Liver (tissue), 9 donors: ENCODE results near the gene AIP. TPM values are rescaled to one million over a fixed set of nuclear protein-coding genes. Genes with fewer than 3 reads are reported as not detected.

Experiments
- DNase-seq: peaks from one replicate; pipeline ENCODE4 v3.0.0-alpha.2; 2017; ENCODE audit warnings: low spot score
- H3K27ac ChIP-seq, 2 donors: one replicate each; pipeline ENCODE4 v1.7.0; 2013; ENCODE audit warnings: inconsistent platforms in 2 of 2, low read length in 2 of 2, control low read depth in 1 of 2, low read depth in 1 of 2, mild to moderate bottlenecking in 1 of 2
- H3K27me3 ChIP-seq, 4 donors: one replicate each; pipeline versions ENCODE4 v1.6.1 to v1.7.0; 2013; ENCODE audit warnings: low read length in 3 of 4, inconsistent platforms in 1 of 4, mild to moderate bottlenecking in 1 of 4, moderate library complexity in 1 of 4; ENCODE audit not compliant: control insufficient read depth in 4 of 4, insufficient read depth in 4 of 4
- H3K36me3 ChIP-seq, 4 donors: one replicate each; pipeline versions ENCODE4 v1.6.1 to v1.7.0; 2013; ENCODE audit warnings: low read length in 3 of 4, mild to moderate bottlenecking in 3 of 4, low read depth in 1 of 4, moderate library complexity in 1 of 4; ENCODE audit not compliant: control insufficient read depth in 4 of 4, insufficient read depth in 3 of 4
- H3K4me1 ChIP-seq, 4 donors: one replicate each; pipeline versions ENCODE4 v1.6.1 to v1.7.0; 2013; ENCODE audit warnings: low read length in 3 of 4, mild to moderate bottlenecking in 3 of 4, moderate library complexity in 1 of 4; ENCODE audit not compliant: control insufficient read depth in 4 of 4, insufficient read depth in 4 of 4
- H3K4me3 ChIP-seq, 3 donors: one replicate each; pipeline versions ENCODE4 v1.6.1 to v1.7.0; 2013; ENCODE audit warnings: low read length in 3 of 3, control low read depth in 1 of 3, low read depth in 1 of 3, mild to moderate bottlenecking in 1 of 3
- H3K9ac ChIP-seq, 2 donors: one replicate each; pipeline ENCODE4 v1.7.0; 2013; ENCODE audit warnings: low read length in 2 of 2, mild to moderate bottlenecking in 2 of 2, moderate library complexity in 2 of 2, control low read depth in 1 of 2, low read depth in 1 of 2
- H3K9me3 ChIP-seq, 4 donors: one replicate each; pipeline versions ENCODE4 v1.6.1 to v1.7.0; 2013; ENCODE audit warnings: low read length in 3 of 4; ENCODE audit not compliant: control insufficient read depth in 4 of 4
- CTCF ChIP-seq: fragments of 150-350 bp; IDR thresholded peaks from 2 replicates; pipeline ENCODE4 v1.5.1; 2017; ENCODE audit warnings: improper control_type of control experiment, low read depth, low read length; ENCODE audit not compliant: missing input control
- EGR1 ChIP-seq, 2 donors: IDR thresholded peaks; 2 replicates each; pipeline ENCODE4 v1.6.1; 2016 to 2018; ENCODE audit warnings: antibody characterized with exemption in 2 of 2, low read depth in 2 of 2
- FOXA1 ChIP-seq: IDR thresholded peaks from 2 replicates; pipeline ENCODE4 v1.6.1; 2016; ENCODE audit warnings: antibody characterized with exemption
- FOXA2 ChIP-seq: IDR thresholded peaks from 2 replicates; pipeline ENCODE4 v1.6.1; 2016; ENCODE audit warnings: antibody characterized with exemption
- GABPA ChIP-seq, 2 donors: IDR thresholded peaks in 1 of 2; conservative IDR thresholded peaks in 1 of 2; 2 replicates each; pipeline ENCODE4 v1.6.1; 2016; ENCODE audit warnings: antibody characterized with exemption in 2 of 2, mild to moderate bottlenecking in 1 of 2, moderate library complexity in 1 of 2
- HNF4A ChIP-seq, 2 donors: conservative IDR thresholded peaks; 2 replicates each; pipeline ENCODE4 v1.6.1; 2016; ENCODE audit warnings: antibody characterized with exemption in 2 of 2, mild to moderate bottlenecking in 2 of 2
- HNF4G ChIP-seq: IDR thresholded peaks from 2 replicates; pipeline ENCODE4 v1.6.1; 2016; ENCODE audit warnings: antibody characterized with exemption
- JUND ChIP-seq, 2 donors: IDR thresholded peaks; 2 replicates each; pipeline ENCODE4 v1.6.1; 2016; ENCODE audit warnings: antibody characterized with exemption in 2 of 2
- MAX ChIP-seq: IDR thresholded peaks from 2 replicates; pipeline ENCODE4 v1.6.1; 2016; ENCODE audit warnings: antibody characterized with exemption
- NR2F2 ChIP-seq: IDR thresholded peaks from 2 replicates; pipeline ENCODE4 v1.6.1; 2016; ENCODE audit warnings: antibody characterized with exemption
- RAD21 ChIP-seq, 2 donors: IDR thresholded peaks; 2 replicates each; pipeline ENCODE4 v1.6.1; 2016; ENCODE audit warnings: antibody characterized with exemption in 2 of 2, mild to moderate bottlenecking in 2 of 2
- REST ChIP-seq: IDR thresholded peaks from 2 replicates; pipeline ENCODE4 v1.6.1; 2016; ENCODE audit warnings: antibody characterized with exemption, mild to moderate bottlenecking
- RXRA ChIP-seq, 2 donors: IDR thresholded peaks; 2 replicates each; pipeline ENCODE4 v1.6.1; 2017 to 2018; ENCODE audit warnings: antibody characterized with exemption in 2 of 2, mild to moderate bottlenecking in 1 of 2
- TAF1 ChIP-seq: conservative IDR thresholded peaks from 2 replicates; pipeline ENCODE4 v1.6.1; 2016; ENCODE audit warnings: antibody characterized with exemption, mild to moderate bottlenecking
- YY1 ChIP-seq: IDR thresholded peaks from 2 replicates; pipeline ENCODE4 v1.6.1; 2016; ENCODE audit warnings: antibody characterized with exemption, mild to moderate bottlenecking
- ZBTB33 ChIP-seq: IDR thresholded peaks from 2 replicates; pipeline ENCODE4 v1.6.1; 2016; ENCODE audit warnings: antibody characterized with exemption
- WGBS: extraction: QIAGEN DNeasy Blood & Tissue Kit; methylation state at CpG from one replicate; pipeline ENCODE4 v1.1.7; 2013; 5-methylcytosine and 5-hydroxymethylcytosine counted together
- polyA plus RNA-seq, 2 donors: library from polyadenylated mRNA; stranded (reverse) in 1 of 2; unstranded in 1 of 2; fragments of 200-250 nt in 1 of 2; fragments of >200 nt in 1 of 2; fragmentation: Nextera tagmentation in 1 of 2; extraction: Ambion mirVana in 1 of 2; gene quantifications; one replicate each; pipeline versions ENCODE4 v1.2.1 to v1.2.3, GENCODE V29; 2013 to 2015
- total RNA-seq, 2 donors: library from RNA; depleted of rRNA; stranded (reverse); fragments of >200 nt; gene quantifications; one replicate each; pipeline ENCODE4 v1.2.3, GENCODE V29; 2014
- TF ChIP-seq, protein P1 (sequence below): IDR thresholded peaks from 2 replicates; pipeline ENCODE4 v1.6.1; 2016; ENCODE audit warnings: antibody characterized with exemption
- donor health status: healthy.
- donor health status: healthy.
- donor health status: healthy.
- donor health status: healthy.
- donor health status: healthy.

AIP gene
- total and polyA plus RNA-seq, 4 donors: 17.6 to 28.2 (median 23.1) TPM

GRCh38 chr11:67495234-67496005 lies 12.6 kb downstream of the AIP start:
- 98% methylated on average over 16 of the region's 16 CpGs for WGBS
- Histone ChIP-seq H3K4me1 (no peaks in the 10 kb centered on the region), H3K4me3 (no peak overlapping the region), H3K27me3 (no peaks in the 10 kb centered on the region), H3K9me3 (no peaks in the 10 kb centered on the region), H3K36me3 (peaks cover 4 to 36% (median 9%) of the 10 kb centered on the region in 4 donors), H3K9ac (no peak overlapping the region), H3K27ac (no peak overlapping the region)
- no peak for DNase-seq
- TF ChIP-seq YY1 (no peak), REST (no peak), JUND (IDR thresholded peaks at IDR 0.05) (no peak), HNF4G (no peak), ZBTB33 (no peak), GABPA (IDR thresholded peaks at IDR 0.05 in 1 of 2, conservative IDR thresholded peaks at IDR 0.05 in 1 of 2) (no peak), CTCF (no peak), RAD21 (IDR thresholded peaks at IDR 0.05) (no peak), TAF1 (no peak), NR2F2 (no peak), HNF4A (conservative IDR thresholded peaks at IDR 0.05) (no peak), FOXA1 (no peak), FOXA2 (no peak), MAX (no peak)

DNA sequence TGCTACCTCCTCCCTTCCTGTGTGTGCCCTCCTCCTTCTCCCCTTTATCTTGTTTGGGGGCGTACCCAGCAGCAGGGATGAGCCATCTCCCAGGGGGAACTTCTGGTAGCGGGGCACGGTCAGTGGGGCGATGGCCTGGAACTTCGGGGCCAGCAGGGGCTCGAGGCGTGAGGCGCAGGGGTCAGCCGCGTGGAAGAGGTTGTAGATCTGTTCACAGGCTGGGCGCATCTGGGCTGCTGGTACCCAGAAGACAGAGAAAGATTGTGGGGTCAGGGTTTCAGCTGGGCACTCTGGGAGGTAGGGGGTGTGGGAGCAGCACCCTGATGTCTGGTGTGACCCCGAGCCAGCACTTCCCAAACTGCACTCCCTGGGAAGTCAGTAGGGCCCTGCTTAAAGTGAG lies 13.3 kb downstream of the AIP start:
- Histone ChIP-seq H3K36me3 (peaks cover 1 to 30% (median 6%) of the 10 kb centered on the region in 4 donors), H3K9ac (no peak overlapping the region), H3K4me3 (no peak overlapping the region), H3K4me1 (no peaks in the 10 kb centered on the region), H3K27me3 (no peaks in the 10 kb centered on the region), H3K27ac (no peak overlapping the region), H3K9me3 (no peaks in the 10 kb centered on the region)
- no peak for DNase-seq
- TF ChIP-seq CTCF: no peak
- no peak for TF ChIP-seq JUND (IDR thresholded peaks at IDR 0.05)
- no peak for TF ChIP-seq RAD21 (IDR thresholded peaks at IDR 0.05)
- no peak for TF ChIP-seq FOXA1
- no peak for TF ChIP-seq REST
- no peak for TF ChIP-seq HNF4A (conservative IDR thresholded peaks at IDR 0.05)
- no peak for TF ChIP-seq FOXA2
- TF ChIP-seq, protein P1, sequence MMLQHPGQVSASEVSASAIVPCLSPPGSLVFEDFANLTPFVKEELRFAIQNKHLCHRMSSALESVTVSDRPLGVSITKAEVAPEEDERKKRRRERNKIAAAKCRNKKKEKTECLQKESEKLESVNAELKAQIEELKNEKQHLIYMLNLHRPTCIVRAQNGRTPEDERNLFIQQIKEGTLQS: no peak
- TF ChIP-seq EGR1 (IDR thresholded peaks at IDR 0.05; ENCODE audit: low read depth in 2 of 2): no peak
- TF ChIP-seq NR2F2: no peak
- no peak for TF ChIP-seq RXRA (IDR thresholded peaks at IDR 0.05)
- WGBS: 93% methylated on average over 12 of the region's 12 CpGs
